DND-41 (cell line): ENCODE measurements around the gene IQSEC1.

Experiments
- ATAC-seq: fragments of 200-7000 bp; cut with Tn5 transposase; 3 replicates; pipeline ENCODE4 v1.9.1; 2021; ENCODE audit warnings: low read depth; ENCODE audit not compliant: insufficient read depth
- DNase-seq: peaks from one replicate; pipeline ENCODE4 v3.0.0-alpha.2; 2020
- H2AFZ ChIP-seq: 2 replicates; pipeline ENCODE4 v1.6.0; 2012; ENCODE audit warnings: low read depth, low read length
- H3K27ac ChIP-seq: 2 replicates; pipeline ENCODE4 v1.5.1; 2012; ENCODE audit warnings: low read length, inconsistent platforms
- H3K27me3 ChIP-seq: fragments of 200-600 bp; sonication (generic); 2 replicates; pipeline ENCODE4 v1.6.0; 2012; ENCODE audit warnings: low read length, mild to moderate bottlenecking, inconsistent platforms; ENCODE audit not compliant: insufficient read depth, poor library complexity
- H3K36me3 ChIP-seq: 2 replicates; pipeline ENCODE4 v1.5.1; 2012; ENCODE audit warnings: low read length, inconsistent platforms; ENCODE audit not compliant: insufficient read depth
- H3K4me1 ChIP-seq: 2 replicates; pipeline ENCODE4 v1.5.1; 2012; ENCODE audit warnings: mild to moderate bottlenecking, low read length; ENCODE audit not compliant: insufficient read depth
- H3K4me2 ChIP-seq: 2 replicates; pipeline ENCODE4 v1.6.0; 2012; ENCODE audit warnings: mild to moderate bottlenecking, moderate library complexity, low read length, inconsistent platforms; ENCODE audit not compliant: insufficient read depth
- H3K4me3 ChIP-seq, 2 experiments: fragments of 200-600 bp in 1 of 2; shearing (Covaris generic) in 1 of 2; 2 replicates each; pipeline ENCODE4 v1.5.1; 2012 to 2016; ENCODE audit warnings: inconsistent platforms in 2 of 2, low read length in 2 of 2, mild to moderate bottlenecking in 2 of 2, low read depth in 1 of 2, moderate library complexity in 1 of 2
- H3K79me2 ChIP-seq: 2 replicates; pipeline ENCODE4 v1.6.0; 2012; ENCODE audit warnings: low read length, inconsistent platforms; ENCODE audit not compliant: insufficient read depth
- H3K9ac ChIP-seq: 2 replicates; pipeline ENCODE4 v1.6.0; 2012; ENCODE audit warnings: low read depth, mild to moderate bottlenecking, inconsistent platforms, low read length, moderate library complexity
- H3K9me3 ChIP-seq: 2 replicates; pipeline ENCODE4 v1.5.1; 2012; ENCODE audit warnings: low read length, moderate library complexity, mild to moderate bottlenecking, inconsistent platforms; ENCODE audit not compliant: insufficient read depth, severe bottlenecking
- H4K20me1 ChIP-seq: 2 replicates; pipeline ENCODE4 v1.6.0; 2012; ENCODE audit warnings: low read length; ENCODE audit not compliant: insufficient read depth
- EZH2 ChIP-seq: IDR thresholded peaks from 3 replicates; pipeline ENCODE4 v1.6.1; 2012; ENCODE audit warnings: borderline replicate concordance, low read depth, mild to moderate bottlenecking, moderate library complexity, low read length, inconsistent platforms; ENCODE audit not compliant: severe bottlenecking
- TF ChIP-seq, protein P1 (sequence below): IDR thresholded peaks from 2 replicates; pipeline ENCODE4 v1.5.1; 2012; ENCODE audit warnings: borderline replicate concordance, low read length, moderate library complexity, mild to moderate bottlenecking; ENCODE audit not compliant: poor library complexity, severe bottlenecking; ENCODE audit errors: extremely low read depth

IQSEC1 gene

DNA sequence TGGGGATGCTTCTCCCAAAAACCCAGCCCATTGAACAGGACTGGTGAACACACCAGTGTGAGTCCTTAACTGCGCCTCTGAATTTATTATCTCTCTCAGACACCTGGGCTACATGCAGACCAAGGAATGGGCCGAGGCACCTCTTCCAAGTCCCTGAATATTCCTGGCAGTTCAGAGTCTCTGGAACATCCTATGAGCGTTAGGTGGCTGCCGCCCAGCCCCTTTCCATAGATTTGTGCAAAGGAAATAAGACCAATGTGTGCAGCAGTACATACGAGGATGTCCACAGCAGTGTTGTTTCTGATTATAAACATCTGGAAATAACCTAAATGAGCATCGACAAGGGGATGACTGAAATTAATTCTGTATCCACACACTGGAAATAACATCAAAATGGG, 127.0 kb downstream of the IQSEC1 start:
- ATAC-seq (no peak), DNase-seq (no peak)
- H3K79me2 ChIP-seq, result peaks cover 5% of the 10 kb centered on the region
- H3K4me2 ChIP-seq, result no peak overlapping the region
- no peak overlapping the region for H3K4me3 ChIP-seq
- no peaks in the 10 kb centered on the region for H3K27me3 ChIP-seq
- no peak overlapping the region for H2AFZ ChIP-seq
- peaks cover 8% of the 10 kb centered on the region for H3K36me3 ChIP-seq
- no peak for TF ChIP-seq EZH2
- TF ChIP-seq, protein P1, sequence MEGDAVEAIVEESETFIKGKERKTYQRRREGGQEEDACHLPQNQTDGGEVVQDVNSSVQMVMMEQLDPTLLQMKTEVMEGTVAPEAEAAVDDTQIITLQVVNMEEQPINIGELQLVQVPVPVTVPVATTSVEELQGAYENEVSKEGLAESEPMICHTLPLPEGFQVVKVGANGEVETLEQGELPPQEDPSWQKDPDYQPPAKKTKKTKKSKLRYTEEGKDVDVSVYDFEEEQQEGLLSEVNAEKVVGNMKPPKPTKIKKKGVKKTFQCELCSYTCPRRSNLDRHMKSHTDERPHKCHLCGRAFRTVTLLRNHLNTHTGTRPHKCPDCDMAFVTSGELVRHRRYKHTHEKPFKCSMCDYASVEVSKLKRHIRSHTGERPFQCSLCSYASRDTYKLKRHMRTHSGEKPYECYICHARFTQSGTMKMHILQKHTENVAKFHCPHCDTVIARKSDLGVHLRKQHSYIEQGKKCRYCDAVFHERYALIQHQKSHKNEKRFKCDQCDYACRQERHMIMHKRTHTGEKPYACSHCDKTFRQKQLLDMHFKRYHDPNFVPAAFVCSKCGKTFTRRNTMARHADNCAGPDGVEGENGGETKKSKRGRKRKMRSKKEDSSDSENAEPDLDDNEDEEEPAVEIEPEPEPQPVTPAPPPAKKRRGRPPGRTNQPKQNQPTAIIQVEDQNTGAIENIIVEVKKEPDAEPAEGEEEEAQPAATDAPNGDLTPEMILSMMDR, result no peak
- H3K9me3 ChIP-seq, result no peaks in the 10 kb centered on the region
- H4K20me1 ChIP-seq, result peaks cover 44% of the 10 kb centered on the region
- no peak overlapping the region for H3K27ac ChIP-seq
- H3K9ac ChIP-seq, result no peak overlapping the region
- H3K4me1 ChIP-seq, result no peaks in the 10 kb centered on the region

DNA sequence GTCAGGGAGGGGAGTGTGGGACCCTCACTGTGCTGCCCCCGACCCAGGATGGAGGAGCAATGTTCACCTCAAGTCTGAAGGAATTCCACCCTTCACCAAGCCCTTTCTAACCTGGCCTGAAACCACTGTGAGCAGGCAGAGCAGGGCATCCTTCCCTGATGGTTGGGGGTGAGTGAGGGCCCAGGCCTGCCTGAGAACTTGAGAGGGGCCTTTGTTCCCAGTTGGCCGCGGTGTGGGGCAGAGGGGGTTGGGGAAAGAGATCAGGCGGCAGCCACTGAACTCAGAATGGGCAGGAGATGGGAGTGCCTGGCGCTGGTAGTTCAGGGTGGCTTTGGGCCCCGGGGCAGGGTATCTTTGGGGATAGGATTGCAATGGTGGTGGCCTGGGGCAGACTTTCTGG, 128.4 kb downstream of the IQSEC1 start:
- Histone ChIP-seq H3K4me1 (no peaks in the 10 kb centered on the region), H3K27ac (no peak overlapping the region)

DNA sequence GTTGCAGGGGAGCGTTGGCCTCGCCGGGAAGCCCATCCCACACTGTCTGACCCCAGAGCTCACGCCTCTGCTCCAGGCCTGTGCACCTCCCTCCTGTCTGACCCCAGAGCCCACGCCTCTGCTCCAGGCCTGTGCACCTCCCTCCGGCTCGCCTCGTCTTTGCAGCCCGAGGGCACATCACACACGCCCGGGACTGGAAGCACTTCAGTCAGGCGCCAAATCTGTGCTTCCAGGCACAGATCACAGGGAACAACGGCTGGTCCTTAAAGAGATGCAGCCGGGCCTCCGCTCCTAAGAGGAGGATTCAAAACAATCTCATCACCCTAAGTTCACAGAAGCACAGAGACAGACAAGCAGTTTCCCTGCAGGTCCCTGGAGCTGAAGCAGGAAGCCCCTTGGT, 128.8 kb downstream of the IQSEC1 start:
- Histone ChIP-seq H3K4me1 (no peaks in the 10 kb centered on the region), H3K79me2 (peaks cover 5% of the 10 kb centered on the region), H3K4me3 (no peak overlapping the region), H2AFZ (no peak overlapping the region), H3K9ac (no peak overlapping the region), H3K36me3 (peaks cover 24% of the 10 kb centered on the region), H3K27me3 (no peaks in the 10 kb centered on the region), H4K20me1 (peaks cover 37% of the 10 kb centered on the region), H3K27ac (no peak overlapping the region), H3K9me3 (no peaks in the 10 kb centered on the region), H3K4me2 (no peak overlapping the region)
- no peak for TF ChIP-seq EZH2
- TF ChIP-seq, protein P1, result no peak
- ATAC-seq (no peak), DNase-seq (no peak)

More for the DNA sequence above, 128.4 kb downstream of the IQSEC1 start:
- Histone ChIP-seq H4K20me1 (peaks cover 41% of the 10 kb centered on the region), H3K27me3 (no peaks in the 10 kb centered on the region), H3K36me3 (peaks cover 20% of the 10 kb centered on the region), H2AFZ (no peak overlapping the region), H3K4me3 (no peak overlapping the region), H3K9ac (no peak overlapping the region), H3K4me2 (no peak overlapping the region), H3K79me2 (peaks cover 5% of the 10 kb centered on the region), H3K9me3 (no peaks in the 10 kb centered on the region)
- ATAC-seq, result no peak
- DNase-seq, result no peak
- no peak for TF ChIP-seq EZH2
- TF ChIP-seq, protein P1, result no peak
